GM23338 (cell line): Measurements from ENCODE around the gene PCBP3. TPM values are rescaled to one million over a fixed set of nuclear protein-coding genes. Genes with fewer than 3 reads are reported as not detected.

ENCODE experiments used
- ATAC-seq: fragments of 200-7000 bp; cut with Tn5 transposase; 3 replicates; pipeline ENCODE4 v1.9.1; 2020
- DNase-seq: peaks from one replicate; pipeline ENCODE4 v3.0.0-alpha.2; 2015; ENCODE audit warnings: low spot score
- H2AFZ ChIP-seq: fragments of 200-600 bp; sonication (generic); 2 replicates; pipeline ENCODE4 v1.8.0; 2016; ENCODE audit warnings: antibody characterized with exemption, mild to moderate bottlenecking, moderate library complexity
- H3F3A ChIP-seq: fragments of 200-600 bp; sonication (generic); replicated peaks from 2 replicates; pipeline ENCODE4 v1.8.0; 2017; ENCODE audit warnings: antibody characterized with exemption, mixed run types, low read depth
- H3K27ac ChIP-seq: fragments of 200-600 bp; sonication (generic); 2 replicates; pipeline ENCODE4 v1.6.1; 2016; ENCODE audit warnings: low read depth
- H3K27me3 ChIP-seq: fragments of 200-600 bp; sonication (generic); 2 replicates; pipeline ENCODE4 v1.8.0; 2016; ENCODE audit warnings: mild to moderate bottlenecking, mixed run types, moderate library complexity; ENCODE audit not compliant: insufficient read depth
- H3K36me3 ChIP-seq: fragments of 200-600 bp; sonication (generic); 2 replicates; pipeline ENCODE4 v1.8.0; 2016; ENCODE audit warnings: mild to moderate bottlenecking; ENCODE audit not compliant: insufficient read depth
- H3K4me1 ChIP-seq: fragments of 200-600 bp; sonication (generic); 2 replicates; pipeline ENCODE4 v1.8.0; 2016; ENCODE audit warnings: mild to moderate bottlenecking, moderate library complexity; ENCODE audit not compliant: insufficient read depth
- H3K4me2 ChIP-seq: fragments of 200-600 bp; sonication (generic); 2 replicates; pipeline ENCODE4 v1.7.1; 2017; ENCODE audit warnings: mixed run types
- H3K4me3 ChIP-seq: fragments of 200-600 bp; sonication (generic); 2 replicates; pipeline ENCODE4 v1.6.1; 2016; ENCODE audit warnings: mixed run types
- H3K79me2 ChIP-seq: fragments of 200-600 bp; sonication (generic); replicated peaks from 2 replicates; pipeline ENCODE4 v1.8.0; 2017; ENCODE audit warnings: mild to moderate bottlenecking; ENCODE audit not compliant: insufficient read depth
- H3K9me2 ChIP-seq: fragments of 200-600 bp; sonication (generic); 2 replicates; pipeline ENCODE4 v1.8.0; 2017; ENCODE audit not compliant: insufficient read depth
- H4K20me1 ChIP-seq: fragments of 200-600 bp; sonication (generic); replicated peaks from 2 replicates; pipeline ENCODE4 v1.8.0; 2017; ENCODE audit warnings: mild to moderate bottlenecking; ENCODE audit not compliant: insufficient read depth
- H3K27ac Mint-ChIP-seq: 2 replicates; pipeline ENCODE4 v1.8.0; 2020; ENCODE audit warnings: inconsistent platforms, mild to moderate bottlenecking, moderate library complexity, mixed read lengths
- H3K27me3 Mint-ChIP-seq: 3 replicates; pipeline ENCODE4 v1.8.0; 2022; ENCODE audit warnings: low read depth, mild to moderate bottlenecking, moderate library complexity, mixed read lengths, inconsistent platforms; ENCODE audit not compliant: insufficient read depth, poor library complexity
- H3K36me3 Mint-ChIP-seq: 3 replicates; pipeline ENCODE4 v1.8.0; 2021; ENCODE audit warnings: low read depth, mild to moderate bottlenecking, inconsistent platforms, moderate library complexity, mixed read lengths
- H3K4me1 Mint-ChIP-seq: 3 replicates; pipeline ENCODE4 v1.8.0; 2020; ENCODE audit warnings: mild to moderate bottlenecking, inconsistent platforms, mixed read lengths
- H3K4me3 Mint-ChIP-seq: 3 replicates; pipeline ENCODE4 v1.8.0; 2021; ENCODE audit warnings: moderate library complexity, mild to moderate bottlenecking, inconsistent platforms, mixed read lengths
- H3K9me3 Mint-ChIP-seq: 3 replicates; pipeline ENCODE4 v1.8.0; 2020; ENCODE audit warnings: moderate library complexity, mild to moderate bottlenecking, inconsistent platforms, mixed read lengths
- JUNB ChIP-seq: IDR thresholded peaks from one replicate; pipeline ENCODE4 v1.6.1; 2016; ENCODE audit warnings: antibody characterized with exemption; ENCODE audit not compliant: unreplicated experiment
- POLR2AphosphoS5 ChIP-seq: IDR thresholded peaks from 2 replicates; pipeline ENCODE4 v1.6.1; 2016; ENCODE audit warnings: antibody characterized with exemption, low read depth
- ZNF114 ChIP-seq: fragments of 250-450 bp; sonication (Bioruptor Pico); IDR thresholded peaks from 2 replicates; pipeline ENCODE4 v1.5.0; 2020; ENCODE audit warnings: mild to moderate bottlenecking, moderate library complexity
- ZNF331 ChIP-seq: fragments of 250-450 bp; sonication (Bioruptor Pico); IDR thresholded peaks from 2 replicates; pipeline ENCODE4 v1.5.0; 2020; ENCODE audit warnings: low read depth, mild to moderate bottlenecking, moderate library complexity
- ZNF462 ChIP-seq: fragments of 250-450 bp; sonication (Bioruptor Pico); IDR thresholded peaks from 2 replicates; pipeline ENCODE4 v1.5.0; 2020; ENCODE audit warnings: mild to moderate bottlenecking, moderate library complexity
- polyA plus RNA-seq: library from polyadenylated mRNA; unstranded; fragments of >200 nt; fragmentation: Nextera tagmentation; extraction: Ambion mirVana; gene quantifications from 2 replicates; pipeline ENCODE4 v1.2.1, GENCODE V29; 2016
- total RNA-seq: library from RNA; depleted of rRNA; stranded (reverse); fragments of >200 nt; shearing (Covaris generic); gene quantifications from 2 replicates; pipeline ENCODE4 v1.2.3, GENCODE V29; 2014
- TF ChIP-seq, protein P1 (sequence below), 2 experiments: fragments of 200-600 bp in 1 of 2; sonication (generic) in 1 of 2; conservative IDR thresholded peaks; 2 replicates each; pipeline versions ENCODE4 v1.5.1 to v1.6.1; 2016 to 2017; ENCODE audit warnings: antibody characterized with exemption in 2 of 2, low read depth in 2 of 2, mild to moderate bottlenecking in 2 of 2, moderate library complexity in 1 of 2

Gene PCBP3
- total and polyA plus RNA-seq, 2 experiments from 2014 or later = 7.1 to 9.1 TPM

GRCh38 chr21:45965084-45965809, 321.7 kb downstream of the PCBP3 start:
- Histone ChIP-seq H3K9me2 (no peaks in the 10 kb centered on the region), H3K27me3 (no peaks in the 10 kb centered on the region), H3F3A (no peaks in the 10 kb centered on the region), H3K27ac (no peak overlapping the region), H3K79me2 (no peaks in the 10 kb centered on the region), H3K4me2 (no peak overlapping the region), H3K4me1 (no peaks in the 10 kb centered on the region), H3K36me3 (peaks cover 4% of the 10 kb centered on the region; the same call in 1 of the 2 replicates), H3K4me3 (no peak overlapping the region), H4K20me1 (no peaks in the 10 kb centered on the region), H2AFZ (no peak overlapping the region)
- no peak overlapping the region for H3K27ac Mint-ChIP-seq
- peaks cover 64% of the 10 kb centered on the region for H3K9me3 Mint-ChIP-seq
- TF ChIP-seq, protein P1, sequence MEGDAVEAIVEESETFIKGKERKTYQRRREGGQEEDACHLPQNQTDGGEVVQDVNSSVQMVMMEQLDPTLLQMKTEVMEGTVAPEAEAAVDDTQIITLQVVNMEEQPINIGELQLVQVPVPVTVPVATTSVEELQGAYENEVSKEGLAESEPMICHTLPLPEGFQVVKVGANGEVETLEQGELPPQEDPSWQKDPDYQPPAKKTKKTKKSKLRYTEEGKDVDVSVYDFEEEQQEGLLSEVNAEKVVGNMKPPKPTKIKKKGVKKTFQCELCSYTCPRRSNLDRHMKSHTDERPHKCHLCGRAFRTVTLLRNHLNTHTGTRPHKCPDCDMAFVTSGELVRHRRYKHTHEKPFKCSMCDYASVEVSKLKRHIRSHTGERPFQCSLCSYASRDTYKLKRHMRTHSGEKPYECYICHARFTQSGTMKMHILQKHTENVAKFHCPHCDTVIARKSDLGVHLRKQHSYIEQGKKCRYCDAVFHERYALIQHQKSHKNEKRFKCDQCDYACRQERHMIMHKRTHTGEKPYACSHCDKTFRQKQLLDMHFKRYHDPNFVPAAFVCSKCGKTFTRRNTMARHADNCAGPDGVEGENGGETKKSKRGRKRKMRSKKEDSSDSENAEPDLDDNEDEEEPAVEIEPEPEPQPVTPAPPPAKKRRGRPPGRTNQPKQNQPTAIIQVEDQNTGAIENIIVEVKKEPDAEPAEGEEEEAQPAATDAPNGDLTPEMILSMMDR (conservative IDR thresholded peaks at IDR 0.05; ENCODE audit: low read depth in 2 of 2) = no peak
- no peak for TF ChIP-seq ZNF462 (CRISPR knock-in tag)
- no peak for TF ChIP-seq ZNF114 (CRISPR knock-in tag)
- TF ChIP-seq POLR2AphosphoS5 = no peak
- TF ChIP-seq JUNB = no peak
- TF ChIP-seq ZNF331 (CRISPR knock-in tag) = no peak
- H3K4me1 Mint-ChIP-seq = peaks cover 3% of the 10 kb centered on the region; the same call in 1 of the 3 replicates
- peaks cover 49% of the 10 kb centered on the region for H3K36me3 Mint-ChIP-seq
- no peak for ATAC-seq
- DNase-seq = no peak
- H3K4me3 Mint-ChIP-seq = no peak overlapping the region
- peaks cover 13% of the 10 kb centered on the region for H3K27me3 Mint-ChIP-seq
